ENCODE data around the gene ZNF831. TPM values are rescaled to one million over a fixed set of nuclear protein-coding genes. Genes with fewer than 3 reads are reported as not detected.

Gene ZNF831
- total RNA-seq, 1 experiment from 2014 or later: 0.04 TPM

- ATAC-seq (no peak), DNase-seq (ENCODE audit: low spot score) (no peak)
- Mint-ChIP-seq H3K27me3 (ENCODE audit: low read depth) (peaks cover 9% of the 10 kb centered on the region; the same call in 1 of the 2 replicates), H3K27ac (no peak overlapping the region), H3K36me3 (no peaks in the 10 kb centered on the region), H3K4me3 (no peak overlapping the region), H3K4me1 (peaks cover 45% of the 10 kb centered on the region), H3K9me3 (peaks cover 10% of the 10 kb centered on the region)
- ChIA-PET CTCF (interaction anchor here (0.6 kb wide), 1 partner anchor 756 kb away, joined by 4 read pairs; no protein-coding TSS in a partner anchor), POLR2A (no interaction called here)
- TF ChIP-seq ETV6 (CRISPR knock-in tag; IDR thresholded peaks at IDR 0.05): no peak
- no peak for TF ChIP-seq CDX4 (CRISPR knock-in tag; IDR thresholded peaks at IDR 0.05; ENCODE audit: borderline replicate concordance)
- no peak for TF ChIP-seq NFYB (CRISPR knock-in tag; conservative IDR thresholded peaks at IDR 0.05; ENCODE audit: low read depth)
- TF ChIP-seq ZNF232 (CRISPR knock-in tag; IDR thresholded peaks at IDR 0.05): no peak
- no peak for TF ChIP-seq CBFB (CRISPR knock-in tag; IDR thresholded peaks at IDR 0.05; ENCODE audit: low read depth)
- TF ChIP-seq, protein P1, sequence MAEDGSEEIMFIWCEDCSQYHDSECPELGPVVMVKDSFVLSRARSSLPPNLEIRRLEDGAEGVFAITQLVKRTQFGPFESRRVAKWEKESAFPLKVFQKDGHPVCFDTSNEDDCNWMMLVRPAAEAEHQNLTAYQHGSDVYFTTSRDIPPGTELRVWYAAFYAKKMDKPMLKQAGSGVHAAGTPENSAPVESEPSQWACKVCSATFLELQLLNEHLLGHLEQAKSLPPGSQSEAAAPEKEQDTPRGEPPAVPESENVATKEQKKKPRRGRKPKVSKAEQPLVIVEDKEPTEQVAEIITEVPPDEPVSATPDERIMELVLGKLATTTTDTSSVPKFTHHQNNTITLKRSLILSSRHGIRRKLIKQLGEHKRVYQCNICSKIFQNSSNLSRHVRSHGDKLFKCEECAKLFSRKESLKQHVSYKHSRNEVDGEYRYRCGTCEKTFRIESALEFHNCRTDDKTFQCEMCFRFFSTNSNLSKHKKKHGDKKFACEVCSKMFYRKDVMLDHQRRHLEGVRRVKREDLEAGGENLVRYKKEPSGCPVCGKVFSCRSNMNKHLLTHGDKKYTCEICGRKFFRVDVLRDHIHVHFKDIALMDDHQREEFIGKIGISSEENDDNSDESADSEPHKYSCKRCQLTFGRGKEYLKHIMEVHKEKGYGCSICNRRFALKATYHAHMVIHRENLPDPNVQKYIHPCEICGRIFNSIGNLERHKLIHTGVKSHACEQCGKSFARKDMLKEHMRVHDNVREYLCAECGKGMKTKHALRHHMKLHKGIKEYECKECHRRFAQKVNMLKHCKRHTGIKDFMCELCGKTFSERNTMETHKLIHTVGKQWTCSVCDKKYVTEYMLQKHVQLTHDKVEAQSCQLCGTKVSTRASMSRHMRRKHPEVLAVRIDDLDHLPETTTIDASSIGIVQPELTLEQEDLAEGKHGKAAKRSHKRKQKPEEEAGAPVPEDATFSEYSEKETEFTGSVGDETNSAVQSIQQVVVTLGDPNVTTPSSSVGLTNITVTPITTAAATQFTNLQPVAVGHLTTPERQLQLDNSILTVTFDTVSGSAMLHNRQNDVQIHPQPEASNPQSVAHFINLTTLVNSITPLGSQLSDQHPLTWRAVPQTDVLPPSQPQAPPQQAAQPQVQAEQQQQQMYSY (CRISPR knock-in tag; IDR thresholded peaks at IDR 0.05): no peak
- no peak for TF ChIP-seq CREB1 (CRISPR knock-in tag; IDR thresholded peaks at IDR 0.05)
- TF ChIP-seq, protein P2, sequence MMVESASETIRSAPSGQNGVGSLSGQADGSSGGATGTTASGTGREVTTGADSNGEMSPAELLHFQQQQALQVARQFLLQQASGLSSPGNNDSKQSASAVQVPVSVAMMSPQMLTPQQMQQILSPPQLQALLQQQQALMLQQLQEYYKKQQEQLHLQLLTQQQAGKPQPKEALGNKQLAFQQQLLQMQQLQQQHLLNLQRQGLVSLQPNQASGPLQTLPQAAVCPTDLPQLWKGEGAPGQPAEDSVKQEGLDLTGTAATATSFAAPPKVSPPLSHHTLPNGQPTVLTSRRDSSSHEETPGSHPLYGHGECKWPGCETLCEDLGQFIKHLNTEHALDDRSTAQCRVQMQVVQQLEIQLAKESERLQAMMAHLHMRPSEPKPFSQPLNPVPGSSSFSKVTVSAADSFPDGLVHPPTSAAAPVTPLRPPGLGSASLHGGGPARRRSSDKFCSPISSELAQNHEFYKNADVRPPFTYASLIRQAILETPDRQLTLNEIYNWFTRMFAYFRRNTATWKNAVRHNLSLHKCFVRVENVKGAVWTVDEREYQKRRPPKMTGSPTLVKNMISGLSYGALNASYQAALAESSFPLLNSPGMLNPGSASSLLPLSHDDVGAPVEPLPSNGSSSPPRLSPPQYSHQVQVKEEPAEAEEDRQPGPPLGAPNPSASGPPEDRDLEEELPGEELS (CRISPR knock-in tag; IDR thresholded peaks at IDR 0.05): no peak
- no peak for TF ChIP-seq KAT7 (CRISPR knock-in tag; IDR thresholded peaks at IDR 0.05; ENCODE audit: borderline replicate concordance)
- TF ChIP-seq FOXJ3 (CRISPR knock-in tag; IDR thresholded peaks at IDR 0.05; ENCODE audit: borderline replicate concordance): no peak
- TF ChIP-seq, protein P3, sequence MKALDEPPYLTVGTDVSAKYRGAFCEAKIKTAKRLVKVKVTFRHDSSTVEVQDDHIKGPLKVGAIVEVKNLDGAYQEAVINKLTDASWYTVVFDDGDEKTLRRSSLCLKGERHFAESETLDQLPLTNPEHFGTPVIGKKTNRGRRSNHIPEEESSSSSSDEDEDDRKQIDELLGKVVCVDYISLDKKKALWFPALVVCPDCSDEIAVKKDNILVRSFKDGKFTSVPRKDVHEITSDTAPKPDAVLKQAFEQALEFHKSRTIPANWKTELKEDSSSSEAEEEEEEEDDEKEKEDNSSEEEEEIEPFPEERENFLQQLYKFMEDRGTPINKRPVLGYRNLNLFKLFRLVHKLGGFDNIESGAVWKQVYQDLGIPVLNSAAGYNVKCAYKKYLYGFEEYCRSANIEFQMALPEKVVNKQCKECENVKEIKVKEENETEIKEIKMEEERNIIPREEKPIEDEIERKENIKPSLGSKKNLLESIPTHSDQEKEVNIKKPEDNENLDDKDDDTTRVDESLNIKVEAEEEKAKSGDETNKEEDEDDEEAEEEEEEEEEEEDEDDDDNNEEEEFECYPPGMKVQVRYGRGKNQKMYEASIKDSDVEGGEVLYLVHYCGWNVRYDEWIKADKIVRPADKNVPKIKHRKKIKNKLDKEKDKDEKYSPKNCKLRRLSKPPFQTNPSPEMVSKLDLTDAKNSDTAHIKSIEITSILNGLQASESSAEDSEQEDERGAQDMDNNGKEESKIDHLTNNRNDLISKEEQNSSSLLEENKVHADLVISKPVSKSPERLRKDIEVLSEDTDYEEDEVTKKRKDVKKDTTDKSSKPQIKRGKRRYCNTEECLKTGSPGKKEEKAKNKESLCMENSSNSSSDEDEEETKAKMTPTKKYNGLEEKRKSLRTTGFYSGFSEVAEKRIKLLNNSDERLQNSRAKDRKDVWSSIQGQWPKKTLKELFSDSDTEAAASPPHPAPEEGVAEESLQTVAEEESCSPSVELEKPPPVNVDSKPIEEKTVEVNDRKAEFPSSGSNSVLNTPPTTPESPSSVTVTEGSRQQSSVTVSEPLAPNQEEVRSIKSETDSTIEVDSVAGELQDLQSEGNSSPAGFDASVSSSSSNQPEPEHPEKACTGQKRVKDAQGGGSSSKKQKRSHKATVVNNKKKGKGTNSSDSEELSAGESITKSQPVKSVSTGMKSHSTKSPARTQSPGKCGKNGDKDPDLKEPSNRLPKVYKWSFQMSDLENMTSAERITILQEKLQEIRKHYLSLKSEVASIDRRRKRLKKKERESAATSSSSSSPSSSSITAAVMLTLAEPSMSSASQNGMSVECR (CRISPR knock-in tag; IDR thresholded peaks at IDR 0.05; ENCODE audit: borderline replicate concordance): no peak
- TF ChIP-seq, protein P4, sequence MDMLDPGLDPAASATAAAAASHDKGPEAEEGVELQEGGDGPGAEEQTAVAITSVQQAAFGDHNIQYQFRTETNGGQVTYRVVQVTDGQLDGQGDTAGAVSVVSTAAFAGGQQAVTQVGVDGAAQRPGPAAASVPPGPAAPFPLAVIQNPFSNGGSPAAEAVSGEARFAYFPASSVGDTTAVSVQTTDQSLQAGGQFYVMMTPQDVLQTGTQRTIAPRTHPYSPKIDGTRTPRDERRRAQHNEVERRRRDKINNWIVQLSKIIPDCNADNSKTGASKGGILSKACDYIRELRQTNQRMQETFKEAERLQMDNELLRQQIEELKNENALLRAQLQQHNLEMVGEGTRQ (CRISPR knock-in tag; IDR thresholded peaks at IDR 0.05): no peak
- TF ChIP-seq GRHL2 (CRISPR knock-in tag; IDR thresholded peaks at IDR 0.05; ENCODE audit: insufficient replicate concordance, severe bottlenecking): no peak
- no peak for TF ChIP-seq MYBL2 (CRISPR knock-in tag; IDR thresholded peaks at IDR 0.05)
Observed at GRCh38 chr20:59127839-59128238, 35.8 kb upstream of the ZNF831 start.

Data from WTC11 (cell line).